Endothelial cell of umbilical vein (primary cell): ENCODE data around the gene AGTPBP1. TPM values are rescaled to one million over a fixed set of nuclear protein-coding genes. Genes with fewer than 3 reads are reported as not detected.
A peak's percentile ranks its signal among the peaks of the same experiment; 100 is the strongest.
"Not testable (repeated sequence)": the region's sequence is repeated elsewhere in the genome, so short reads cannot be mapped to it uniquely, and the experiment has no call there.

Experiments used
- BruUV-seq: library from RNA; stranded (reverse); fragments of 400-500 nt; replicated peaks from 2 replicates; lab custom pipeline; 2021; lab: Mats Ljungman, UMichigan
- CTCF ChIA-PET: fragments of 300-600, 350-600 bp; sonication (Branson Sonifier 250); formaldehyde crosslinking; loops from one replicate; lab custom pipeline; 2021; ENCODE audit warnings: antibody characterized with exemption, inconsistent platforms; lab: Charles Lee
- POLR2A ChIA-PET: fragments of 300-600, 350-600 bp; sonication (Branson Sonifier 250); formaldehyde crosslinking; loops from one replicate; lab custom pipeline; 2021; ENCODE audit warnings: antibody characterized with exemption, inconsistent platforms; lab: Charles Lee
- DNase-seq: peaks from one replicate; pipeline ENCODE4 v3.0.0-alpha.2; 2011; ENCODE audit warnings: low read depth, low spot score
- FAIRE-seq: peaks from 2 replicates; lab custom pipeline; 2011; peaks lifted over from hg19 to GRCh38; lab: Jason Lieb, UNC
- H2AFZ ChIP-seq: 2 replicates; pipeline ENCODE4 v1.6.0; 2012; ENCODE audit warnings: low read depth, low read length, control low read depth, inconsistent platforms
- H3K27ac ChIP-seq: 2 replicates; pipeline ENCODE4 v1.5.1; 2011; ENCODE audit warnings: low read depth, mild to moderate bottlenecking, control low read depth, low read length, moderate library complexity; ENCODE audit not compliant: insufficient read depth
- H3K27me3 ChIP-seq, 2 experiments: 2 replicates each; pipeline versions ENCODE4 v1.6.0 to v1.6.1; 2011; ENCODE audit warnings: low read length in 2 of 2, mixed read lengths in 1 of 2; ENCODE audit not compliant: control insufficient read depth in 2 of 2, insufficient read depth in 2 of 2
- H3K36me3 ChIP-seq, 2 experiments: 2 replicates in 1 of 2; 3 replicates in 1 of 2; pipeline ENCODE4 v1.5.1; 2011; ENCODE audit warnings: low read length in 2 of 2, mild to moderate bottlenecking in 1 of 2, moderate library complexity in 1 of 2; ENCODE audit not compliant: control insufficient read depth in 2 of 2, insufficient read depth in 2 of 2; ENCODE audit errors: extremely low read depth in 1 of 2
- H3K4me1 ChIP-seq: 3 replicates; pipeline ENCODE4 v1.5.1; 2011; ENCODE audit warnings: mild to moderate bottlenecking, low read length; ENCODE audit not compliant: control insufficient read depth, insufficient read depth; ENCODE audit errors: extremely low read depth
- H3K4me2 ChIP-seq: 2 replicates; pipeline ENCODE4 v1.6.1; 2011; ENCODE audit warnings: low read length, control low read depth, mixed read lengths; ENCODE audit not compliant: insufficient read depth
- H3K4me3 ChIP-seq, 3 experiments: fragments of 200-600 bp in 1 of 3; sonication (generic), shearing (Covaris generic) in 1 of 3; replicated peaks in 1 of 3; 2 replicates each; pipeline ENCODE4 v1.5.1; 2011 to 2016; ENCODE audit warnings: control low read depth in 3 of 3, low read length in 3 of 3, mild to moderate bottlenecking in 2 of 3, inconsistent platforms in 1 of 3, low read depth in 1 of 3, moderate library complexity in 1 of 3; ENCODE audit not compliant: insufficient read depth in 1 of 3
- H3K79me2 ChIP-seq: 2 replicates; pipeline ENCODE4 v1.6.0; 2012; ENCODE audit warnings: low read length, inconsistent platforms; ENCODE audit not compliant: control insufficient read depth, insufficient read depth
- H3K9ac ChIP-seq: replicated peaks from 2 replicates; pipeline ENCODE3; 2011; ENCODE audit warnings: low read length, control low read depth; ENCODE audit not compliant: insufficient read depth; ENCODE audit errors: extremely low read depth
- H3K9me1 ChIP-seq: replicated peaks from 3 replicates; pipeline ENCODE4 v1.6.0; 2011; ENCODE audit warnings: mild to moderate bottlenecking, low read length; ENCODE audit not compliant: control insufficient read depth, insufficient read depth; ENCODE audit errors: extremely low read depth
- H3K9me3 ChIP-seq: replicated peaks from 2 replicates; pipeline ENCODE4 v1.5.1; 2012; ENCODE audit warnings: low read length, inconsistent platforms; ENCODE audit not compliant: control insufficient read depth, insufficient read depth
- H4K20me1 ChIP-seq: replicated peaks from 2 replicates; pipeline ENCODE3; 2011; ENCODE audit warnings: mild to moderate bottlenecking, low read length; ENCODE audit not compliant: control insufficient read depth, insufficient read depth; ENCODE audit errors: extremely low read depth
- dilution Hi-C: fragments of 300-500 bp; cut with MboI; formaldehyde crosslinking; loops from one replicate; pipeline ENCODE4 v1.15.0; 2019; ENCODE audit warnings: low sequenced_read_pairs; ENCODE audit not compliant: extremely low pct_ligation_motif_present
- intact Hi-C: fragments of 100-400 bp; cut with micrococcal nuclease; formaldehyde crosslinking; loops from one replicate; pipeline ENCODE4 v1.10.0; 2022
- polyA plus RNA-seq, 4 experiments: library from polyadenylated mRNA; depleted of rRNA in 3 of 4; stranded (reverse) in 3 of 4; unstranded in 1 of 4; fragments of >200 nt; gene quantifications; 2 replicates each; pipeline versions ENCODE4 v1.2.1 to v1.2.3, GENCODE V29; 2011 to 2012; ENCODE audit warnings: missing spikeins in 1 of 4
- total RNA-seq: library from RNA; stranded (reverse); gene quantifications from 2 replicates; pipeline ENCODE4 v1.2.3, GENCODE V29; 2021

Gene AGTPBP1
- total and polyA plus RNA-seq, 2 donors (not counting 3 experiments of a cell fraction or from before 2014, with no cell fraction given): 4.2 to 18.4 TPM

DNA sequence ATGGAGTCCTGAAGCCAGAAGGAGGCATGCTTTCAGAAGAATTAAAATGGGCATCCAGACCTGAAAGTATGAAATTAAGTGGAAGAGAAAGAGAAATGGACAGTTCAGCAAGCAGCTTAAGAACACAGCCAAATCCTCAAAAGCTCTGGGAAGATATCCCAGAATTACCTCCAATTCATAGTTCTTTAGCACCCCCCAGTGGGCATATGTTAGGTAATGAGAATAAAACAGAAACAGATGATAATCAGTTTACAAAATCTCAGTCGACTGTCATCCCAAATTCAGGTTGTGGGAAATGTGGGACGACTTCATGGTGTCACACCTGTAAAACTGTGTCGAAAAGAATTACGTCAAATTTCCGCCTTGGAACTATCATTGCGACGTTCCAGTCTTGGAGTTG lies 44.4 kb upstream of the AGTPBP1 start:
- H3K27ac ChIP-seq, H3K27me3 ChIP-seq, H2AFZ ChIP-seq, H3K79me2 ChIP-seq, H4K20me1 ChIP-seq, H3K4me1 ChIP-seq, H3K4me2 ChIP-seq, H3K9me3 ChIP-seq, H3K36me3 ChIP-seq, BruUV-seq, H3K9ac ChIP-seq, dilution Hi-C loops, DNase-seq, H3K9me1 ChIP-seq, POLR2A ChIA-PET, H3K4me3 ChIP-seq: not testable (repeated sequence)
- FAIRE-seq: peak; percentile 85
- intact Hi-C loops: loop anchor here (2.0 to 10.0 kb wide), 4 partner anchors 175 to 1389 kb away; no protein-coding TSS in a partner anchor
- CTCF ChIA-PET: interaction anchor here (2.1 to 2.2 kb wide), 2 partner anchors 88 to 1389 kb away, joined by 12 to 14 read pairs; no protein-coding TSS in a partner anchor

DNA sequence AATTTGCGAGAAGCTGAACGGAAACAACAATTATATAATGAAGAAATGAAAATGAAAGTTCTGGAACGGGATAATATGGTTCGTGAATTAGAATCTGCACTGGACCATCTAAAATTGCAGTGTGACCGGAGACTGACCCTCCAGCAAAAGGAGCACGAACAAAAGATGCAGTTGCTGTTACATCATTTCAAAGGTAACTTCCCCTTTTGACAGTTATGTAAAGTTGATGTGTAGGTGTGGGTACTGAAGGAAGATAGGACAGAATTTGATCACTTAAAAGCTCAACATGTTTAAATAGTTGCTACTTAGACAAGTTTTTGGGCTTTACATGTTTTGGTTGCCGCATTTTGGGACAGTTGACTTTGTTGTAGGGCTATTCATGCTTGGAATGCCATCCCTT lies 32.1 kb upstream of the AGTPBP1 start:
- CTCF ChIA-PET, H3K9me1 ChIP-seq, H3K4me2 ChIP-seq, H3K9ac ChIP-seq, intact Hi-C loops, dilution Hi-C loops, H3K9me3 ChIP-seq, H4K20me1 ChIP-seq, BruUV-seq, H3K27me3 ChIP-seq, H3K27ac ChIP-seq, H3K79me2 ChIP-seq, POLR2A ChIA-PET, H3K4me3 ChIP-seq, DNase-seq, H3K36me3 ChIP-seq, H3K4me1 ChIP-seq, H2AFZ ChIP-seq: not testable (repeated sequence)
- peak; percentile 70 for FAIRE-seq

DNA sequence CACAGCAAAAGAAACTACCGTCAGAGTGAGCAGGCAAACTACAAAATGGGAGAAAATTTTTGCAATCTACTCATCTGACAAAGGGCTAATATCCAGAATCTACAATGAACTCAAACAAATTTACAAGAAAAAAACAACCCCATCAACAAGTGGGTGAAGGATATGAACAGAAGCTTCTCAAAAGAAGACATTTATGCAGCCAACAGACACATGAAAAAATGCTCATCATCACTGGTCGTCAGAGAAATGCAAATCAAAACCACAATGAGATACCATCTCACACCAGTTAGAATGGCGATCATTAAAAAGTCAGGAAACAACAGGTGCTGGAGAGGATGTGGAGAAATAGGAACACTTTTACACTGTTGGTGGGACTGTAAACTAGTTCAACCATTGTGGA lies 20.0 kb upstream of the AGTPBP1 start:
- H3K4me3 ChIP-seq, H3K9me3 ChIP-seq, H3K36me3 ChIP-seq, H3K27me3 ChIP-seq, H3K4me2 ChIP-seq, FAIRE-seq, H3K9me1 ChIP-seq, H3K4me1 ChIP-seq, H4K20me1 ChIP-seq, CTCF ChIA-PET, BruUV-seq, H2AFZ ChIP-seq, H3K79me2 ChIP-seq, DNase-seq, H3K9ac ChIP-seq, dilution Hi-C loops, H3K27ac ChIP-seq, intact Hi-C loops, POLR2A ChIA-PET: not testable (repeated sequence)

DNA sequence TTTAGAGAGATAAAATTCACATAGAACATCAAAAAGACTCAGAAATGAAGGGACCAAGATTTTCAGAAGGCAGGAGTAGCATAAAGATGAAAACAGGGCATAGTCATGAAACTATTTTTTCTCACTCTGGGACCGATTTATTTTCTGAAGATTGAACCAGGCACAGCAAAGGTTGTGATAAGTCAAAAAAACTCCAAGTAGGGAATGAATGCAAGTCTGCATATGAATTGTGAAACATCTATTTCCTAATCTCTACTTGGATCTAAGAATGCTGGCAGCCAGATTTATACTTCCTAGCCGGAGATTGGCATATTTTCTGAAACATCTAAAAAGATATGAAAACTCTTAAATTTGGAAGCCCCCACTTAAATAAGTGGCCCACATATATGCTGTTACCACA lies 16.0 kb upstream of the AGTPBP1 start:
- H4K20me1 ChIP-seq, FAIRE-seq, H3K4me1 ChIP-seq, H2AFZ ChIP-seq, CTCF ChIA-PET, H3K4me2 ChIP-seq, H3K9me1 ChIP-seq, H3K79me2 ChIP-seq, H3K9ac ChIP-seq, H3K27ac ChIP-seq, BruUV-seq, dilution Hi-C loops, POLR2A ChIA-PET, intact Hi-C loops, H3K27me3 ChIP-seq, H3K4me3 ChIP-seq, H3K9me3 ChIP-seq, H3K36me3 ChIP-seq, DNase-seq: not testable (repeated sequence)
